Occipital lobe (tissue), 2 donors: Measurements from ENCODE around the gene SFRP2. TPM values are rescaled to one million over a fixed set of nuclear protein-coding genes. Genes with fewer than 3 reads are reported as not detected.
A peak's percentile ranks its signal among the peaks of the same experiment; 100 is the strongest.

Source experiments
- DNase-seq: peaks from one replicate; lab custom pipeline; 2025; lab: John Stamatoyannopoulos, UW
- total RNA-seq: library from RNA; depleted of rRNA; stranded (reverse); fragments of >200 nt; gene quantifications from one replicate; pipeline ENCODE4 v1.2.3, GENCODE V29; 2014

SFRP2 gene
- total RNA-seq, 1 donor from 2014 or later: 1.1 TPM

DNA sequence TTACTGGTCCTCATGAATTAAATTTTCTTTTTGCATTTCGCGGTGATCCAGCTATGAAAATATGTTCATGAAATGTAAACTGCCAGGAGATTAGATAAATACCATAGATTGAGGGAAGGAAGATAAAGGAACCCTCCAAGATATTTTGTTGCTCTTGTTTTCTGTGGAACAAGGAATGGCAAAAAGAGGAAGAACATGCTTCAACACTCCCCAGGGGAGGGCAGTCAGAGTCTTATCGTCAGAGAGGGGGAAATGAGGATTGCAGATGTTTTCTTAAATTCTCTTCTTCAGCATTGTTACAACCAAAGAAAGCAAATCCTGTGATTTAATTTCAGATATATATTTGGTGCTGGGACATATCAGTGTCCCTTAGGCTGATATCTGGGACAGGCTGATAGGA, 9.5 kb upstream of the SFRP2 start:
- no peak for DNase-seq

DNA sequence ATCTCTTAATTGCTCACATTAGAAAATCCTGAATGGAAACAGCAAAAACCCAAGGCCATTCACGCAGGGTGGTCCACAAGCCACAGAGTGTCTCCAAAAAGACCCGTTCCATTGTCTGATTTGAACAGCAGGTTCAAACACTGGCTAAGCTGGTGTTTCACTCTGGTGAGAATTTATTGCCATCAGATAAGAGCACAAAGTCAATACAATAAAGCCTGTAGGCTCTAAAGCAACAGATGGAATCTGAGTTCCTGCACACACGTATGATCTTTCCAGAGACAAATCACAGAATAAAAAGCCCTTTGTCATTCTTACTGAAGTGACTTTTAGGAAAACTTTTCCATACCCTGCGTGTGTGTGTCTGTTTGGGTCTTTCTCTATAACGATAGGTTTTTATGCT, 5.1 kb upstream of the SFRP2 start:
- DNase-seq: no peak

GRCh38 chr4:153792618-153793247, 3.9 kb upstream of the SFRP2 start:
- DNase-seq: no peak

DNA sequence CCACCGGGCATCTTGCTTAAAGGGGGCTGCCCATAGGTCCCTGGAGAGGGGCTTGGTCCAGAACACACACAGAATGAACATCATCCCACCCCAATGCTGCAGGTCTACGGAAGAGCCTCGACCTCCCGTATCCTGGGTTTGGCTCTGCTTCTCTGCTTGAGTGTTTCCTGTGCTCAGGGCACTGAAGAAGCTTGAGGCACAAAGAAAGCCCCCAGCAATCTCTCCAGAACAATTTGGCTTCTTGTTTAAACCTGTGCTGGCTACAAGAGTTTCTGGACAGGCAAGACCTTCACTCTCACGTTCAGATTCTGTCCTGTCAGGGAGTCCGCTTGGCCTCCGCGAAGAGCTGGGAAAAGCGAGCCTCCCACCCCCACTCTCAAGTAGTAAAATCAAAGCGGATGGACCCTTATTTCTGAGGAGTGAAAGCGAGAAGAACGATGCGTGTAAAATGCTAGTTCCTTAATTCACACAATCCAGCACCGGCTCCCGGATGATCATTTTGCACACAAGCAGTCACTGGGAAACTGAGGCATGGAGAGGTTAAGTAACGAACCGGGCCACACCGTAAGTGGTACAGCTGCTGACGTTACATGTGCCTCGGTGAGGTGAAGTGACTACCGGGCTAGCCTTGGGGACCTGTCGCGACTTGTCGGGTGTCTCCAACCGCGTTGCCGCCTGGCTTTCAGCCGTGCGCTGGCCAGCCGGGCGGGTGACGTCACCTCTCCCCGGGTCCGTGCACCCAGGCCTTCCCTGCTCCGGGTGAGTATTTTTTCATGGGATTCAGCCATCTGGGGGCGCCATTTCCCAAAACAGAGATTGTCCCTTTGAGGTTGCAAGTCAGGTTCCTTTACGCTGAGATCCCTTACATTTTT, 3.1 kb upstream of the SFRP2 start:
- DNase-seq: peak; percentile 22

DNA sequence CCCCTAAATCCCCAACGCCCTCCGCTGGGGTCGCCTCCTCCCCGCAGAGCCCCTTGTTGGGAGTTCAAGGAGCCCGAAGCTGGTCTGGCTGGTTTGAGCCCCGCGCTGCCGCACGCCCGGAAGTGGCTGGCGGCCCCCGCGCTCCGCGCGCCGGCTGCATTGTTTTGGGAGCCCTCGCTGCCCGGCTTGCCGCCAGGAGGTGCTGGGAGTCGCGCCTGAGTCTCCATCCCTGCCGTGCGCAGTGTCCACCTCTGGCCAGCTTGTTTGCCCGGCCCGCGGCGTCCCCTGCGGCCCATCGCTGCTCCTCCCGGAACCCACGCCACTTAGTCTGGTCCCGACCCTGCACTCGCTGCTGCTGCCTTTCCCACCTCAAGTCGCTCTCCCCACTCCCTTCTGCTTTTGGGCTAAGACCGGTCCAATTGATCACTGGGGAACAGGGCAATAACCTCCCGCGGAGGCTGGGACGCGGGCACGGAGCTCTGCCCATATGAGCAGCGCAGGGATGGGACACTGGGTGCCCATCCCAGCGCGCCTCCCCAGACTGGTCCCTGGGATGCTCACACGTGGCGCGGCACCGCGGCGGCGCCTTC, 2.2 kb upstream of the SFRP2 start:
- DNase-seq: no peak

DNA sequence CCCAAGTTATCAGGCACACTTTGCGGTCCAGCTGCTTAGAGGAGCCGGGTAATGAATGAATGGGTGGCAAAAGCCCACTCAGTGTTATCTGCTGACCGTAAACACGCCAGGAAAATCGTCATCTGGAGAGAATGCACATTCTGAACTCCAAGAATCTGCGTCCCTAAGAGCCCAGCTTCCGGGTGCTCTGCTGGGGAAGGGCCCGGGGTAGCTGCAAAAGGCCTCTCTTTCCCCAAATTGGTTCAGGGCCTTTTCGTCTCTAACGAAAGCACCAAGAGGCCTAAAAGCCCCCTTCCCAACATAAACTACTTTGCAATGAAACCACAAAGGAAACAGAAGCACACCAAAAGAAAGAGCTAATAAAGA, 1.6 kb upstream of the SFRP2 start:
- DNase-seq: no peak

DNA sequence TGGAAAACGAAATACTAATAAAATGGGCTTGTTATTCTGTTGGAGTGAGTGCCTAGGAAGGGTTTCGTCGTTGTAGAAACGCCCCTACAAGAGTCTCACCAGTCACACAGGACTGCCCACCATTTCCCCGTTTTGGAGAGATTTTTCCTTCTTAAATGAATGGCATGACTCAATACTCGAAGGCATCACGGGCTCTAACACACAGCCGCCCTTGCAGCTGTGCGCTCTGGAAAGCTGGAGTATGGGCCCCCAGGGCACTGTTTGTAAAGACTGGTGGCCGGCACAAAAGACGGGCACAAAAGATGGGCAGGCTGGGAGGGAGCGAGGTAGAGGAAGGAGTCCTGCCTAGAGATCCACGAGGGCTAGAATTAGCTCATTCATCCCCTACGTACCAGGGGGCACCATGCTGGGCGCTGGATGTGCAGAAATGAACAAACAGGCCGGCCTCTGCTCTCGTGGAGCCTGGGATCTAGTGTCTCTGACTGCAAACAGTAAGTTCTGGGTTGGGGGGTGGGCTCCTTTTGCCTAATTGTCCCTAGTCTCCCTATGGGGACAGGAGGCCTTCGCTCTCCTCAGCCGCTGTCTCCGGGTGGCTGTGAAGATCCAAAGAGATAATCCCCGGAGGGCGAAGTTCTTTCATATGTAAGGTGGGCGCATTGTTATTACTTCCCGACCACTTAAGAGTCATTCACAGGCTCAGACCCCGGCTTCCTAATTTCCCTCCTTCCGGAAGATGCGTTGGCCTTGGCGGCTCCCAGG, 1.0 kb upstream of the SFRP2 start:
- no peak for DNase-seq

DNA sequence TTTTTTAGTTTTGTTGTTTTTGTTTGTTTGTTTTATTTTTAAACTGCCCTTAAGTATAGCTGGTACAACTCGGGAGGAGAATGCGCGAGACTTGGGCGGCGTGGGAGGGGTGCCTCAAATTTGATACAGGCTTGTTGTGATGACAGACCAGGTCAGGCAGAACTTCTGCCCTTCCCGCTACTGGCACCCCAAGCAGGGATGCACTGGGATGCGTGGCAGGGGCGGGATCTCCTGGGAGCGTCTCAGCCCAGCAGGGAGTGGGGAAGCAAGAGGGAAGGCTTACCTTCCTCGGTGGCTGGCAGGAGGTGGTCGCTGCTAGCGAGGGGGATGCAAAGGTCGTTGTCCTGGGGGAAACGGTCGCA, 851 bp downstream of the SFRP2 start:
- no peak for DNase-seq

DNA sequence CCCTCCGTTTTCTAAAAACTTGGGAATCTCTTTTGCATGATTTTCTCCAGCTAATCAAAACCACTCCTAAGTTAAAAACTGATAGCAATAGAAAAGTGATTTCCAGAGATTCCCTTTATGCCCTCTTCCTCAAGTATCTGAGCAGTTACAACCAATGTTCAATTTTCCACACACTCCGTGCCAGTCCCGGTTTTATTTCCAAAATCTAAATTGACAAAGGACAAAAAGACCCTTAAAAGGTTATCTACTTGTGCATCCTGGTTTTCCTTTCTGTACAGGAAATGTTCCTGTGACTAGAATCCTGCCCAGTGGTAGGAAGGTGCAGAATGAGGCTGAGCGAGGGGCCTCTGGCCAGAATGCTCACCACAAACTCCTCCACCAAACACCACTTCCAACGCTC, 1.3 kb downstream of the SFRP2 start:
- no peak for DNase-seq

DNA sequence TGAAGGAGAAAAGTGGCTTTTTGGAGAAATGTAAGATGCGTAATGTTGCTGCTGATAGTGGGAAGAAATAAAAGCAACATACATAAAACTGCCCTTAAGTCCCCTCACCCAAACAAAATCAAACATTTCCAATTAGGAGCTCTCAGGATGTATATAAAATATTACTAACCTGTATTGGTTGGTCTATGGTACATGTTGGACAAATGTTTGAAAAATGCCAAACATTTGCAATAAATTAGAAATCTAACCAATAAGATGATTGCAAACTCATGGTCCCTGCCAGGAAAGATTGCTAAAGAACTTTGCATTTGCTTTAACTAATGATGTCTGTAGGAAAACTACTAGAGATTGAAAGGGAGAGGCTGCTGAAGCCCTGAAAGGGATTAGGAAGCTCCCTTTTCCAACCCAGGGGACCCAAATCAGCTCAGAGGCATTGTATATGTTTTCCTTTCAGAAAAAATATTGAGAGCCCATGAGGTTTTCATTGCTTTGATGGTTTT, 1.8 kb downstream of the SFRP2 start:
- no peak for DNase-seq

GRCh38 chr4:153785910-153786721, 2.8 kb downstream of the SFRP2 start:
- DNase-seq: no peak

GRCh38 chr4:153784166-153784699, 4.7 kb downstream of the SFRP2 start:
- DNase-seq: no peak

- DNase-seq: no peak
These were observed 6.3 kb downstream of the SFRP2 start for GRCh38 chr4:153782581-153782980.

DNA sequence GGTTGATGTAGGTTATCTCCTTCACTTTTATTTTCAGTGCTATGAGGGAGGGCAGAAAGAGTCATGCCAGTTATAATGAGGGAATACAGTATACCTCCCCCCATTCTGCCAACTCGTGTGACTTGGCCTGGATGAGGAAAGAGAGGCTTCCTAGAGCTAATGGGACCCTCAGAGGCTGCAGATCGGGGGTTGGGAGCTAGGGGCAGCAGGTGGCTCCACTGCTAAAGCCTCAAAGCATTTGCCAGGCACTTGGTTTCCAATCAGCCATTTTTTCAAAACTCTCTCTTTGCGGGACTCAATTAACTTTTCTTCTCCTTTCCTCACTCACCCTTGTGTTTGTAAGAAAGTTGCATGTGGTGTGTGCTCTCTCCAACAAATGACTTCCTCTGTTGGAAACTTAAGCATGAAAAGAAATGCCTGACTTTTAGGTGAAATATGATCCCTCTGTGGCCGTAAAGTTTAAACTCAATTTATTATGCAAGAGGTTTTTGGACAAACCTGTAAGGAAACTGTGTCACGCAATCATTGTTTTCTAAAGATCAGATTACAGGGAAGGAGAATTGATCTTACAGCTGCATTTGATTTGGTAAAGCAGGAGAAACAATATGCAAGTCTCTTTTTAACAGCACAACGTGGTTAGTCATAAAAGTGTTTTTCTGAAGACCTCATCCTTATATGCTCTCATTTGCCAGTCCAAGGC, 7.0 kb downstream of the SFRP2 start:
- DNase-seq: no peak

- no peak for DNase-seq
These were observed 7.6 kb downstream of the SFRP2 start for GRCh38 chr4:153781280-153781679.

GRCh38 chr4:153780876-153781275, 8.0 kb downstream of the SFRP2 start:
- DNase-seq: no peak

- DNase-seq: no peak
These were observed 8.7 kb downstream of the SFRP2 start for GRCh38 chr4:153780221-153780620.

DNA sequence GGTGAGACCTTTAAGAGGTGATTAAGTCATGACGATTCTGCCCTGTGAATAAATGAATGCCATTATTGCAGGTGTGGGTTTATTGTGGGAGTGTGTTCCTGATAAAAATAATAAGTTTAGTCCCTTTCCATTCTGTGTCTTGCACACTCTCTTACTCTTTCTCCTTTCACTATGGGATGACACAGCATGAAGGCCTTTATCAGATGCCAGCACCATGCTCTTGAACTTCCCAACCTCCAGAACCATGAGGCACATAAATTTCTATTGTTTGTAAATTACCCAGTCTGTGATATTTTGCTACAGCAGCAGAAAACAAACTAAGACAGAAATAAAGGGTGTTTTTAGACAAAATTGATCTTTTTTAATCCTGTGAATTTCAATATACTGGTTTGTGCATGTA, 10.5 kb downstream of the SFRP2 start:
- DNase-seq: no peak

- no peak for DNase-seq
These were observed 11.5 kb downstream of the SFRP2 start for GRCh38 chr4:153777421-153777820.

DNA sequence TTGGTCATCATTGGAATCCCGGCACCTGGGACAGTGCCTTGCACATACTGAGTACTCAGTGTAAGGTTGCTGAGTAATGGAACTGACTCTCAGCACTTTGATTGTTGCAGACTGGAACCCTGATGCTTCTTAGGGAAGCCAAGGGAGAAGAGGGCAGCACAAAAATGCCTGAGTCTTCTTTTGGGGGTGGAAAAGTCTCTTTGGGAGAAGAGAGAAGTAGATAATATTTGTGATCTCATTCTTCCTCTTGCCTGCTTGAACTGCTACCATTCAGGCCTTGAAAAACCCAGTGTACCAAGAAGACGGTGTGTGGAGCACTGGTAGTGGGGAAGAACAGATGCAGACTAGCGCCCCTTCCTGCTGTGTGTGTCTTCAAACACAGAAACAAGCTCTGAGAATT, 12.3 kb downstream of the SFRP2 start:
- no peak for DNase-seq
